PFSK-1 (cell line): Measurements from ENCODE around the gene OLFM2.

Experiments
- FOXP2 ChIP-seq: optimal IDR thresholded peaks from 2 replicates; pipeline ENCODE3; 2011; ENCODE audit warnings: borderline replicate concordance, control low read depth, inconsistent platforms; ENCODE audit not compliant: insufficient read depth; ENCODE audit errors: extremely low read length, extremely low read depth
- POLR2AphosphoS5 ChIP-seq: IDR thresholded peaks from 2 replicates; pipeline ENCODE4 v1.6.1; 2012; ENCODE audit warnings: low read depth, mild to moderate bottlenecking, control low read depth, low read length, moderate library complexity
- REST ChIP-seq, 2 experiments: IDR thresholded peaks; 2 replicates each; pipeline versions ENCODE4 v1.6.1 to v1.8.0; 2011 to 2012; ENCODE audit warnings: low read depth in 2 of 2, low read length in 2 of 2, control low read depth in 1 of 2, inconsistent platforms in 1 of 2, mild to moderate bottlenecking in 1 of 2, moderate library complexity in 1 of 2; ENCODE audit not compliant: insufficient read depth in 1 of 2
- SIN3A ChIP-seq: IDR thresholded peaks from 2 replicates; pipeline ENCODE4 v1.6.1; 2012; ENCODE audit warnings: mild to moderate bottlenecking, low read length, moderate library complexity, borderline replicate concordance; ENCODE audit not compliant: insufficient read depth
- TAF1 ChIP-seq: IDR thresholded peaks from 2 replicates; pipeline ENCODE4 v1.6.1; 2012; ENCODE audit warnings: low read length, control low read depth, borderline replicate concordance; ENCODE audit not compliant: insufficient read depth

GRCh38 chr19:9865732-9866501 is 70.4 kb downstream of the OLFM2 start:
- TF ChIP-seq POLR2AphosphoS5 (no peak), SIN3A (no peak), TAF1 (no peak), REST (IDR thresholded peaks at IDR 0.05; ENCODE audit: insufficient read depth in 1 of 2, low read depth in 2 of 2, low read length in 2 of 2) (no peak), FOXP2 (no peak)
